ENCODE data around the gene PADI2. TPM values are rescaled to one million over a fixed set of nuclear protein-coding genes. Genes with fewer than 3 reads are reported as not detected.

The PADI2 gene
- total RNA-seq, 4 donors from 2014 or later: 2.2 to 26.7 (median 15.3) TPM

DNA sequence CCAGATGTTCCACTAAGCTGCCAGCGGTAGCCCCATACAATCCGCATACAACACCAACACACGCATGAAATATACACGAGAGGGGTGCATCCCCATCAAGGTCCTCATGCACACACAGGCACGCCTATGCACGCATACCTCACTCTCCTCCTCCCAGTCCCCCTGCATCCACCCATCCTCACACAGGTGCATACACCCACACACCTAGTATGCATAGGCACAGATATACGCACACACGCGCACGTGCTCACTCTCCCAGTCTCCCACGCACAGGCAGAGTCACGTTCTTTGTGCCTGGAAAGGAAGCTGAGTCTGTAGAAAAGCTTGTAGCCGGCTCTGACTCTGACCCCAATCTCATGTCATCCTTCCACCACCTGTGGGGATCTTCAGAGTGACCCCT is 16.9 kb upstream of the PADI2 start:
- no peak for DNase-seq (ENCODE audit: low spot score in 2 of 2)
- no peak overlapping the region for H3K4me3 ChIP-seq (ENCODE audit: low read depth, poor library complexity, severe bottlenecking)
- intact Hi-C loops (cut with DNase I; ENCODE audit: low total_unique reads): no loop called here
- WGBS, 2 donors: 74 to 78% methylated on average over 13 of the region's 13 CpGs
- no peak for TF ChIP-seq POLR2A (IDR thresholded peaks at IDR 0.05)
- TF ChIP-seq, protein P1, sequence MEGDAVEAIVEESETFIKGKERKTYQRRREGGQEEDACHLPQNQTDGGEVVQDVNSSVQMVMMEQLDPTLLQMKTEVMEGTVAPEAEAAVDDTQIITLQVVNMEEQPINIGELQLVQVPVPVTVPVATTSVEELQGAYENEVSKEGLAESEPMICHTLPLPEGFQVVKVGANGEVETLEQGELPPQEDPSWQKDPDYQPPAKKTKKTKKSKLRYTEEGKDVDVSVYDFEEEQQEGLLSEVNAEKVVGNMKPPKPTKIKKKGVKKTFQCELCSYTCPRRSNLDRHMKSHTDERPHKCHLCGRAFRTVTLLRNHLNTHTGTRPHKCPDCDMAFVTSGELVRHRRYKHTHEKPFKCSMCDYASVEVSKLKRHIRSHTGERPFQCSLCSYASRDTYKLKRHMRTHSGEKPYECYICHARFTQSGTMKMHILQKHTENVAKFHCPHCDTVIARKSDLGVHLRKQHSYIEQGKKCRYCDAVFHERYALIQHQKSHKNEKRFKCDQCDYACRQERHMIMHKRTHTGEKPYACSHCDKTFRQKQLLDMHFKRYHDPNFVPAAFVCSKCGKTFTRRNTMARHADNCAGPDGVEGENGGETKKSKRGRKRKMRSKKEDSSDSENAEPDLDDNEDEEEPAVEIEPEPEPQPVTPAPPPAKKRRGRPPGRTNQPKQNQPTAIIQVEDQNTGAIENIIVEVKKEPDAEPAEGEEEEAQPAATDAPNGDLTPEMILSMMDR (IDR thresholded peaks at IDR 0.05): no peak

- no peak overlapping the region for H3K4me3 ChIP-seq (ENCODE audit: low read depth, poor library complexity, severe bottlenecking)
- 50 to 60% methylated on average over 5 of the region's 5 CpGs for WGBS, 2 donors
- TF ChIP-seq, protein P1 (IDR thresholded peaks at IDR 0.05): no peak
- no peak for TF ChIP-seq POLR2A (IDR thresholded peaks at IDR 0.05)
- intact Hi-C loops (cut with DNase I; ENCODE audit: low total_unique reads): no loop called here
- DNase-seq (ENCODE audit: low spot score in 2 of 2): no peak
Observed at GRCh38 chr1:17135530-17135929, 16.3 kb upstream of the PADI2 start.

DNA sequence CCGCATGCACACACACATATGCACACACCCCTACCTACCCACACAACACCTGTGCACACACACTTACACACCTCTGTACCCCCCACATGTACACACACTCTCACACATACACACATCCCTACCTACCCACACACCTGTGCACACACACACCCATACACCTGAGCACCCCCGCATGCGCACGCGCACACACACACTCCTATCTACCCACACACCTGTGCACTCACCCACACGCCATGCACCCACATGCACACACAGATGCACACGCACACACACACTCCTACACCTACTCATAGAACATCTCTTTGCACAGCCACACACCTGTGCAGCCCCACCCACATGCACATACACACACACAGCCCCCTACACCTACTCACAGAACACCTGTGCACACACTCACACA is 15.5 kb upstream of the PADI2 start:
- 94 to 97% methylated on average over 7 of the region's 7 CpGs for WGBS, 2 donors
- intact Hi-C loops (cut with DNase I; ENCODE audit: low total_unique reads): no loop called here
- DNase-seq (ENCODE audit: low spot score in 2 of 2): no peak
- H3K4me3 ChIP-seq (ENCODE audit: low read depth, poor library complexity, severe bottlenecking): no peak overlapping the region
- TF ChIP-seq, protein P1 (IDR thresholded peaks at IDR 0.05): no peak
- no peak for TF ChIP-seq POLR2A (IDR thresholded peaks at IDR 0.05)

DNA sequence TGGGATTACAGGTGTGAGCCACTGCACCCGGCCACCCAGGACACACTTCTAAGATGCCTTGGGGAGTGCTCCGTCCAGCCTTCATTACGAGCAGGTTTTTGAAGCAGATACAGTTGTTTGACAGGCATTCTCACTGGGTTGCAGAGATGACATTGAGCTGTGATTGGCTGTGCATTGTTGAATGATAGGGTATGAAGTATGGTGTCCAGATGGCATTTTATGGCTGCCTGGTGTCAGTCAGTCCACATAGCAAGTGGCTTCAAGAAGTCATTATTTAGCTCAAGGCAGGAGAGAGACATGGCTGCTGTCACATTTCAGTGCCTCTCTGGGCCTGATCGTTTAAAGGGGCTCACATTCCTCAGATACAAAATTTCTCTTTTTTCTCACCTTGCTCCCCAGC is 14.8 kb upstream of the PADI2 start:
- no peak for TF ChIP-seq POLR2A (IDR thresholded peaks at IDR 0.05)
- TF ChIP-seq, protein P1 (IDR thresholded peaks at IDR 0.05): no peak
- intact Hi-C loops (cut with DNase I; ENCODE audit: low total_unique reads): no loop called here
- H3K4me3 ChIP-seq (ENCODE audit: low read depth, poor library complexity, severe bottlenecking): no peak overlapping the region
- 63 to 65% methylated on average over 4 of the region's 4 CpGs for WGBS, 2 donors
- DNase-seq (ENCODE audit: low spot score in 2 of 2): no peak

- TF ChIP-seq, protein P1 (IDR thresholded peaks at IDR 0.05): no peak
- TF ChIP-seq POLR2A (IDR thresholded peaks at IDR 0.05): no peak
- DNase-seq (ENCODE audit: low spot score in 2 of 2): no peak
- H3K4me3 ChIP-seq (ENCODE audit: low read depth, poor library complexity, severe bottlenecking): no peak overlapping the region
- intact Hi-C loops (cut with DNase I; ENCODE audit: low total_unique reads): no loop called here
- WGBS, 2 donors: 79 to 92% methylated on average over 3 of the region's 3 CpGs
Observed at GRCh38 chr1:17130138-17130635, 10.9 kb upstream of the PADI2 start.

- no peak for TF ChIP-seq POLR2A (IDR thresholded peaks at IDR 0.05)
- TF ChIP-seq, protein P1 (IDR thresholded peaks at IDR 0.05): no peak
- intact Hi-C loops (cut with DNase I; ENCODE audit: low total_unique reads): loop anchor here (2.0 to 10.0 kb wide), 2 partner anchors 110 to 206 kb away; no protein-coding TSS in a partner anchor
- no peak for DNase-seq (ENCODE audit: low spot score in 2 of 2)
- WGBS, 2 donors: 49 to 56% methylated on average over 5 of the region's 5 CpGs
- H3K4me3 ChIP-seq (ENCODE audit: low read depth, poor library complexity, severe bottlenecking): no peak overlapping the region
Observed at GRCh38 chr1:17128361-17128760, 9.1 kb upstream of the PADI2 start.
